ENCODE data around the gene CTTNBP2NL.
"Not testable (repeated sequence)": the region's sequence is repeated elsewhere in the genome, so short reads cannot be mapped to it uniquely, and the experiment has no call there.

Gene CTTNBP2NL

GRCh38 chr1:112394743-112395062 is 1.3 kb upstream of the CTTNBP2NL start:
- ChIA-PET CTCF (interaction anchor here (0.6 to 1.5 kb wide), 4 partner anchors 16 to 289 kb away, joined by 3 to 4 read pairs (median 4); no protein-coding TSS in a partner anchor), POLR2A (interaction anchor here (1.0 to 3.4 kb wide), 4 partner anchors 64 to 225 kb away, joined by 3 to 22 read pairs (median 8); partner anchors contain the start of genes CAPZA1 and ST7L)
- no peak for DNase-seq (ENCODE audit: extremely low spot score)
- TF ChIP-seq FOXM1 (IDR thresholded peaks at IDR 0.05; ENCODE audit: borderline replicate concordance) (no peak), PKNOX1 (IDR thresholded peaks at IDR 0.05) (no peak), SUZ12 (IDR thresholded peaks at IDR 0.05) (no peak), ZNF384 (IDR thresholded peaks at IDR 0.05) (no peak), ELF4 (IDR thresholded peaks at IDR 0.05) (no peak), L3MBTL2 (conservative IDR thresholded peaks at IDR 0.05) (no peak), ARNT (IDR thresholded peaks at IDR 0.05) (no peak), FOXA1 (IDR thresholded peaks at IDR 0.05) (no peak), LEF1 (IDR thresholded peaks at IDR 0.05; ENCODE audit: borderline replicate concordance) (no peak), HDGF (IDR thresholded peaks at IDR 0.05; ENCODE audit: borderline replicate concordance) (no peak), FOXK2 (IDR thresholded peaks at IDR 0.05) (no peak), NFRKB (IDR thresholded peaks at IDR 0.05) (no peak), CTBP1 (IDR thresholded peaks at IDR 0.05; ENCODE audit: borderline replicate concordance) (no peak), SP1 (IDR thresholded peaks at IDR 0.05) (no peak), TARDBP (IDR thresholded peaks at IDR 0.05) (no peak), BHLHE40 (IDR thresholded peaks at IDR 0.05; ENCODE audit: borderline replicate concordance) (no peak)

DNA sequence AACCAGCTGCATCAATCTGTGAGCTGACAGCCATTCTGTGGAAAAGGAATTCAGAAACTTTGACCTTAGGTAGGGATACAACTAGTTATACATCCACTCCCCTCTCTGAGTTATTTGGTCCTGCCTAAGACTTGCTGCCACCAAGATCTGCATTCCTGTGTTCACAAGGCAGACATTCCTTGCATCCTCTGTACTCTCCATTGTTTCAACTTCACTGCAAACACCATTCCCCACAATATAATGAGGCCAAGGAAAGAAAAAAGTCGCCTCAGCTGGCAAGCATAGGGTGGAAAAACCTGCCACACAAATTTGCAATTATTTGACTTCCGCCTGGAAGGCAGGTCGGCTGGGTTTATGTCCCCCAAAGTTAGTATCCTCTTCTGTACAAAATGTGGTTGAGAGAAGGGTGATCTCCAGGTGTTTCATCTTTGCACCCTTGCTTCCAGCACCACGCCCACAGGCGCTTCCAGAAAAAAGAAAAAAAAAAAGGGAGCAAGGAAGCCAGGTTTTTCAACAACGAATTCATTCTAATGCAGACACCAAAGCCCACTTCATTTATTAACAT is 676 bp upstream of the CTTNBP2NL start:
- POLR2A ChIA-PET: interaction anchor here (0.6 to 3.4 kb wide), 11 partner anchors 10 to 309 kb away, joined by 3 to 22 read pairs (median 3); partner anchors contain the start of gene MOV10
- no peak for TF ChIP-seq TARDBP (IDR thresholded peaks at IDR 0.05)
- TF ChIP-seq NFRKB (IDR thresholded peaks at IDR 0.05): no peak
- TF ChIP-seq BHLHE40 (IDR thresholded peaks at IDR 0.05; ENCODE audit: borderline replicate concordance): no peak
- no peak for TF ChIP-seq ELF4 (IDR thresholded peaks at IDR 0.05)
- TF ChIP-seq CTBP1 (IDR thresholded peaks at IDR 0.05; ENCODE audit: borderline replicate concordance): no peak
- no peak for TF ChIP-seq SUZ12 (IDR thresholded peaks at IDR 0.05)
- CTCF ChIA-PET: interaction anchor here (0.9 to 1.5 kb wide), 4 partner anchors 26 to 323 kb away, joined by 3 to 4 read pairs (median 4); a partner anchor contains a TSS
- no peak for DNase-seq (ENCODE audit: extremely low spot score)

GRCh38 chr1:112396653-112397471 is 848 bp downstream of the CTTNBP2NL start:
- ChIA-PET CTCF (interaction anchor here (0.6 to 1.4 kb wide), 2 partner anchors 9 to 322 kb away, joined by 3 to 4 read pairs; a partner anchor contains a TSS), POLR2A (interaction anchor here (1.0 to 3.4 kb wide), 9 partner anchors 11 to 657 kb away, joined by 3 to 22 read pairs (median 4); partner anchors contain the start of genes INKA2 and WNT2B)
- no peak for DNase-seq (ENCODE audit: extremely low spot score)
- no peak for TF ChIP-seq NFRKB (IDR thresholded peaks at IDR 0.05)
- no peak for TF ChIP-seq SP1 (IDR thresholded peaks at IDR 0.05)
- TF ChIP-seq PKNOX1 (IDR thresholded peaks at IDR 0.05): no peak
- no peak for TF ChIP-seq CTBP1 (IDR thresholded peaks at IDR 0.05; ENCODE audit: borderline replicate concordance)
- no peak for TF ChIP-seq TARDBP (IDR thresholded peaks at IDR 0.05)
- TF ChIP-seq FOXA1 (IDR thresholded peaks at IDR 0.05): no peak
- TF ChIP-seq ZNF384 (IDR thresholded peaks at IDR 0.05): no peak
- no peak for TF ChIP-seq BHLHE40 (IDR thresholded peaks at IDR 0.05; ENCODE audit: borderline replicate concordance)
- TF ChIP-seq ARNT (IDR thresholded peaks at IDR 0.05): no peak
- TF ChIP-seq LEF1 (IDR thresholded peaks at IDR 0.05; ENCODE audit: borderline replicate concordance): no peak
- no peak for TF ChIP-seq HDGF (IDR thresholded peaks at IDR 0.05; ENCODE audit: borderline replicate concordance)
- TF ChIP-seq FOXK2 (IDR thresholded peaks at IDR 0.05): no peak
- TF ChIP-seq FOXM1 (IDR thresholded peaks at IDR 0.05; ENCODE audit: borderline replicate concordance): no peak
- TF ChIP-seq ELF4 (IDR thresholded peaks at IDR 0.05): no peak
- no peak for TF ChIP-seq SUZ12 (IDR thresholded peaks at IDR 0.05)
- no peak for TF ChIP-seq L3MBTL2 (conservative IDR thresholded peaks at IDR 0.05)

GRCh38 chr1:112397841-112398240 is 1.8 kb downstream of the CTTNBP2NL start:
- POLR2A ChIA-PET: interaction anchor here (1.2 kb wide), 1 partner anchor 61 kb away, joined by 3 read pairs; no protein-coding TSS in a partner anchor
- CTCF ChIA-PET: no interaction called here

DNA sequence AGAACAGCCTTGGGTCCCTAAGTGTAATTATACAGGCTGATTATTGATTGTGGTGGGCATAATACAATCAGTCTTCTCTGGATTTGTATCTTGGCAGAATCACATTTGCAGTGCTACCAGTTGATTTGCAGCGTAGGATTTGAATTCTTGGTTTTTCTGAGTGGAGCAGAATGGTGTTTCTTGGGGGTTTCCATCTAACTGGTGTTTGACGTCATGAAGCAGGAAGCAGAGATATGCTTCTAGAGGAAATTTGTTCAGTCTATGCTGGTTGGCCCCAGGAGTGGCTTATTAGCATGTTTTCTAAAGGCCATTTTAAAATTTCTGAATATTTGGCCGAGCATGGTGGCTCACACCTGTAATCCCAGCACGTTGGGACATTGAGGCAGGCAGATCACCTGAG is 3.4 kb downstream of the CTTNBP2NL start:
- DNase-seq (ENCODE audit: extremely low spot score): no peak
- ChIA-PET POLR2A (no interaction called here), CTCF (no interaction called here)
- TF ChIP-seq FOXA1 (IDR thresholded peaks at IDR 0.05) (no peak), SUZ12 (IDR thresholded peaks at IDR 0.05) (no peak), TARDBP (IDR thresholded peaks at IDR 0.05) (no peak), ZNF384 (IDR thresholded peaks at IDR 0.05) (no peak), L3MBTL2 (conservative IDR thresholded peaks at IDR 0.05) (no peak), LEF1 (IDR thresholded peaks at IDR 0.05; ENCODE audit: borderline replicate concordance) (no peak), NFRKB (IDR thresholded peaks at IDR 0.05) (no peak), ARNT (IDR thresholded peaks at IDR 0.05) (no peak), CTBP1 (IDR thresholded peaks at IDR 0.05; ENCODE audit: borderline replicate concordance) (no peak), PKNOX1 (IDR thresholded peaks at IDR 0.05) (no peak), FOXK2 (IDR thresholded peaks at IDR 0.05) (no peak), SP1 (IDR thresholded peaks at IDR 0.05) (no peak), HDGF (IDR thresholded peaks at IDR 0.05; ENCODE audit: borderline replicate concordance) (no peak), BHLHE40 (IDR thresholded peaks at IDR 0.05; ENCODE audit: borderline replicate concordance) (no peak), FOXM1 (IDR thresholded peaks at IDR 0.05; ENCODE audit: borderline replicate concordance) (no peak), ELF4 (IDR thresholded peaks at IDR 0.05) (no peak)

More at GRCh38 chr1:112397841-112398240, 1.8 kb downstream of the CTTNBP2NL start:
- no peak for DNase-seq (ENCODE audit: extremely low spot score)
- TF ChIP-seq ZNF384 (IDR thresholded peaks at IDR 0.05) (no peak), FOXK2 (IDR thresholded peaks at IDR 0.05) (no peak), TARDBP (IDR thresholded peaks at IDR 0.05) (no peak), FOXA1 (IDR thresholded peaks at IDR 0.05) (no peak), ELF4 (IDR thresholded peaks at IDR 0.05) (no peak), SP1 (IDR thresholded peaks at IDR 0.05) (no peak), CTBP1 (IDR thresholded peaks at IDR 0.05; ENCODE audit: borderline replicate concordance) (no peak), NFRKB (IDR thresholded peaks at IDR 0.05) (no peak), LEF1 (IDR thresholded peaks at IDR 0.05; ENCODE audit: borderline replicate concordance) (no peak), PKNOX1 (IDR thresholded peaks at IDR 0.05) (no peak), ARNT (IDR thresholded peaks at IDR 0.05) (no peak)

GRCh38 chr1:112400706-112401105 is 4.7 kb downstream of the CTTNBP2NL start:
- DNase-seq (ENCODE audit: extremely low spot score): not testable (repeated sequence)
- ChIA-PET POLR2A (interaction anchor here (1.5 kb wide), 1 partner anchor 218 kb away, joined by 3 read pairs; the partner anchor contains the start of gene ST7L), CTCF (interaction anchor here (0.6 kb wide), 1 partner anchor 1453 kb away, joined by 4 read pairs; no protein-coding TSS in a partner anchor)

All from HEK293T (cell line).